Smooth muscle cell (in vitro differentiated cells): Measurements from ENCODE around the gene FBXW2. TPM values are rescaled to one million over a fixed set of nuclear protein-coding genes. Genes with fewer than 3 reads are reported as not detected.

Experiments
- DNase-seq: peaks from one replicate; lab custom pipeline; 2025; ENCODE audit not compliant: unreplicated experiment; lab: John Stamatoyannopoulos, UW
- H2AFZ ChIP-seq: fragments of 200-600 bp; sonication (generic); 2 replicates; pipeline ENCODE4 v1.6.0; 2016; ENCODE audit warnings: antibody characterized with exemption, low read depth, mild to moderate bottlenecking
- H3F3A ChIP-seq: fragments of 200-600 bp; sonication (generic); 2 replicates; pipeline ENCODE4 v1.6.0; 2017; ENCODE audit warnings: antibody characterized with exemption, low read depth
- H3K27ac ChIP-seq: fragments of 200-600 bp; sonication (generic); 2 replicates; pipeline ENCODE4 v1.5.1; 2016; ENCODE audit warnings: low read depth, mild to moderate bottlenecking
- H3K27me3 ChIP-seq: fragments of 200-600 bp; sonication (generic); 2 replicates; pipeline ENCODE4 v1.6.1; 2016; ENCODE audit warnings: low read depth, mild to moderate bottlenecking
- H3K36me3 ChIP-seq: fragments of 200-600 bp; sonication (generic); 2 replicates; pipeline ENCODE4 v1.5.1; 2016; ENCODE audit warnings: low read depth
- H3K4me1 ChIP-seq: fragments of 200-600 bp; sonication (generic); 2 replicates; pipeline ENCODE4 v1.5.1; 2016; ENCODE audit warnings: low read depth
- H3K4me2 ChIP-seq: fragments of 200-600 bp; sonication (generic); 2 replicates; pipeline ENCODE4 v1.6.0; 2016; ENCODE audit warnings: mild to moderate bottlenecking
- H3K4me3 ChIP-seq: fragments of 200-600 bp; sonication (generic); 2 replicates; pipeline ENCODE4 v1.5.1; 2016; ENCODE audit warnings: mild to moderate bottlenecking
- H3K79me2 ChIP-seq: fragments of 200-600 bp; sonication (generic); 2 replicates; pipeline ENCODE4 v1.6.0; 2016; ENCODE audit warnings: low read depth, mild to moderate bottlenecking
- H3K9ac ChIP-seq: fragments of 200-600 bp; sonication (generic); 2 replicates; pipeline ENCODE4 v1.6.0; 2016; ENCODE audit warnings: low read depth
- H3K9me3 ChIP-seq: fragments of 200-600 bp; sonication (generic); replicated peaks from 2 replicates; pipeline ENCODE4 v1.5.1; 2016; ENCODE audit warnings: low read depth
- H4K20me1 ChIP-seq: fragments of 200-600 bp; sonication (generic); 2 replicates; pipeline ENCODE4 v1.6.0; 2016; ENCODE audit warnings: low read depth
- WGBS: methylation state at CpG from one replicate; pipeline ENCODE4 v1.1.7; 2016; ENCODE audit warnings: low lambda C conversion rate; 5-methylcytosine and 5-hydroxymethylcytosine counted together
- polyA plus RNA-seq: library from polyadenylated mRNA; unstranded; fragments of >200 nt; fragmentation: Nextera tagmentation; extraction: Ambion mirVana; gene quantifications from 2 replicates; pipeline ENCODE4 v1.2.1, GENCODE V29; 2016
- total RNA-seq: library from RNA; depleted of rRNA; stranded (reverse); fragments of >200 nt; gene quantifications from 2 replicates; pipeline ENCODE4 v1.2.3, GENCODE V29; 2014
- TF ChIP-seq, protein P1 (sequence below): fragments of 200-600 bp; sonication (generic); IDR thresholded peaks from 2 replicates; pipeline ENCODE4 v1.5.1; 2017; ENCODE audit warnings: borderline replicate concordance, mild to moderate bottlenecking, antibody characterized with exemption; ENCODE audit not compliant: insufficient read depth, poor library complexity, severe bottlenecking

The FBXW2 gene
- total and polyA plus RNA-seq, 2 experiments from 2014 or later: 22.1 to 35.4 TPM

GRCh38 chr9:120740132-120740531 lies 53.1 kb downstream of the FBXW2 start:
- no peaks in the 10 kb centered on the region for H3K9me3 ChIP-seq
- H3K36me3 ChIP-seq: no peaks in the 10 kb centered on the region
- H4K20me1 ChIP-seq: no peaks in the 10 kb centered on the region
- no peak overlapping the region for H2AFZ ChIP-seq
- no peaks in the 10 kb centered on the region for H3F3A ChIP-seq
- DNase-seq: no peak
- no peak overlapping the region for H3K9ac ChIP-seq
- H3K4me3 ChIP-seq: no peak overlapping the region
- no peak overlapping the region for H3K4me2 ChIP-seq
- TF ChIP-seq, protein P1, sequence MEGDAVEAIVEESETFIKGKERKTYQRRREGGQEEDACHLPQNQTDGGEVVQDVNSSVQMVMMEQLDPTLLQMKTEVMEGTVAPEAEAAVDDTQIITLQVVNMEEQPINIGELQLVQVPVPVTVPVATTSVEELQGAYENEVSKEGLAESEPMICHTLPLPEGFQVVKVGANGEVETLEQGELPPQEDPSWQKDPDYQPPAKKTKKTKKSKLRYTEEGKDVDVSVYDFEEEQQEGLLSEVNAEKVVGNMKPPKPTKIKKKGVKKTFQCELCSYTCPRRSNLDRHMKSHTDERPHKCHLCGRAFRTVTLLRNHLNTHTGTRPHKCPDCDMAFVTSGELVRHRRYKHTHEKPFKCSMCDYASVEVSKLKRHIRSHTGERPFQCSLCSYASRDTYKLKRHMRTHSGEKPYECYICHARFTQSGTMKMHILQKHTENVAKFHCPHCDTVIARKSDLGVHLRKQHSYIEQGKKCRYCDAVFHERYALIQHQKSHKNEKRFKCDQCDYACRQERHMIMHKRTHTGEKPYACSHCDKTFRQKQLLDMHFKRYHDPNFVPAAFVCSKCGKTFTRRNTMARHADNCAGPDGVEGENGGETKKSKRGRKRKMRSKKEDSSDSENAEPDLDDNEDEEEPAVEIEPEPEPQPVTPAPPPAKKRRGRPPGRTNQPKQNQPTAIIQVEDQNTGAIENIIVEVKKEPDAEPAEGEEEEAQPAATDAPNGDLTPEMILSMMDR: no peak
- H3K79me2 ChIP-seq: no peaks in the 10 kb centered on the region
- no peak overlapping the region for H3K27ac ChIP-seq
- no peaks in the 10 kb centered on the region for H3K27me3 ChIP-seq
- H3K4me1 ChIP-seq: no peaks in the 10 kb centered on the region

- Histone ChIP-seq H3K27me3 (no peaks in the 10 kb centered on the region), H2AFZ (no peak overlapping the region), H3K4me3 (no peak overlapping the region), H3K27ac (no peak overlapping the region), H3K36me3 (no peaks in the 10 kb centered on the region), H3K9ac (no peak overlapping the region), H3K9me3 (no peaks in the 10 kb centered on the region), H3F3A (no peaks in the 10 kb centered on the region), H4K20me1 (no peaks in the 10 kb centered on the region), H3K4me1 (no peaks in the 10 kb centered on the region), H3K79me2 (no peaks in the 10 kb centered on the region), H3K4me2 (no peak overlapping the region)
- DNase-seq: no peak
- 97% methylated on average over 5 of the region's 5 CpGs for WGBS
- TF ChIP-seq, protein P1: no peak
Observed at GRCh38 chr9:120737416-120738165, 55.6 kb downstream of the FBXW2 start.

- H3F3A ChIP-seq: no peaks in the 10 kb centered on the region
- H3K27me3 ChIP-seq: no peaks in the 10 kb centered on the region
- H3K4me3 ChIP-seq: no peak overlapping the region
- H3K79me2 ChIP-seq: no peaks in the 10 kb centered on the region
- no peak overlapping the region for H3K27ac ChIP-seq
- WGBS: 90% methylated on average over 2 of the region's 2 CpGs
- H2AFZ ChIP-seq: no peak overlapping the region
- no peaks in the 10 kb centered on the region for H3K4me1 ChIP-seq
- TF ChIP-seq, protein P1: no peak
- H3K4me2 ChIP-seq: no peak overlapping the region
- DNase-seq: no peak
- no peak overlapping the region for H3K9ac ChIP-seq
- H4K20me1 ChIP-seq: no peaks in the 10 kb centered on the region
- no peaks in the 10 kb centered on the region for H3K36me3 ChIP-seq
- H3K9me3 ChIP-seq: no peaks in the 10 kb centered on the region
Observed at GRCh38 chr9:120736881-120737280, 56.3 kb downstream of the FBXW2 start.
